Caco-2 (cell line): Measurements from ENCODE around the gene UROS. TPM values are rescaled to one million over a fixed set of nuclear protein-coding genes. Genes with fewer than 3 reads are reported as not detected.

Experiments
- BruUV-seq: library from RNA; stranded (reverse); fragments of 400-500 nt; replicated peaks from 2 replicates; lab custom pipeline; 2021; lab: Mats Ljungman, UMichigan
- CTCF ChIA-PET: fragments of 300-600 bp; sonication (Branson Sonifier 250); formaldehyde crosslinking; loops from one replicate; lab custom pipeline; 2022; ENCODE audit warnings: antibody characterized with exemption; lab: Charles Lee
- POLR2A ChIA-PET: fragments of 300-600 bp; sonication (Branson Sonifier 250); formaldehyde crosslinking; loops from one replicate; lab custom pipeline; 2022; ENCODE audit warnings: antibody characterized with exemption; lab: Charles Lee
- DNase-seq, 2 experiments: peaks; one replicate each; pipeline versions ENCODE4 v3.0.0 to v3.0.0-alpha.2; 2020 to 2022
- H3K27me3 ChIP-seq: replicated peaks from 2 replicates; pipeline ENCODE4 v1.6.0; 2011; ENCODE audit warnings: low read length; ENCODE audit not compliant: control insufficient read depth, insufficient read depth
- H3K36me3 ChIP-seq: 2 replicates; pipeline ENCODE4 v1.5.1; 2011; ENCODE audit warnings: low read length; ENCODE audit not compliant: control insufficient read depth, insufficient read depth
- H3K4me1 ChIP-seq: fragments of 250-450 bp; sonication (Bioruptor Pico); 2 replicates; pipeline ENCODE4 v1.5.1; 2020; ENCODE audit warnings: mild to moderate bottlenecking
- H3K4me3 ChIP-seq: 2 replicates; pipeline ENCODE4 v1.5.1; 2011; ENCODE audit warnings: low read depth, mild to moderate bottlenecking, control low read depth, low read length
- H3K9me3 ChIP-seq: fragments of 250-450 bp; sonication (Bioruptor Pico); 2 replicates; pipeline ENCODE4 v1.5.1; 2020; ENCODE audit warnings: mild to moderate bottlenecking, moderate library complexity
- H3K27ac Mint-ChIP-seq: one replicate; pipeline ENCODE4 v1.8.0; 2022; ENCODE audit warnings: mixed read lengths; ENCODE audit not compliant: unreplicated experiment
- H3K27me3 Mint-ChIP-seq: one replicate; pipeline ENCODE4 v1.8.0; 2022; ENCODE audit warnings: mixed read lengths; ENCODE audit not compliant: insufficient read depth, unreplicated experiment
- H3K36me3 Mint-ChIP-seq: one replicate; pipeline ENCODE4 v1.8.0; 2022; ENCODE audit warnings: mild to moderate bottlenecking, mixed read lengths; ENCODE audit not compliant: insufficient read depth, unreplicated experiment
- H3K4me1 Mint-ChIP-seq: one replicate; pipeline ENCODE4 v1.8.0; 2022; ENCODE audit warnings: low read depth, mixed read lengths; ENCODE audit not compliant: unreplicated experiment
- H3K4me3 Mint-ChIP-seq: one replicate; pipeline ENCODE4 v1.8.0; 2022; ENCODE audit warnings: mild to moderate bottlenecking, moderate library complexity, mixed read lengths; ENCODE audit not compliant: unreplicated experiment
- H3K9me3 Mint-ChIP-seq: one replicate; pipeline ENCODE4 v1.8.0; 2022; ENCODE audit warnings: mixed read lengths; ENCODE audit not compliant: unreplicated experiment
- CTCF ChIP-seq, 2 experiments: fragments of 200-600 bp in 1 of 2; IDR thresholded peaks; 1 replicate in 1 of 2; 2 replicates in 1 of 2; pipeline versions ENCODE4 v1.5.1 to v1.8.0; 2011 to 2022; ENCODE audit warnings: antibody characterized with exemption in 1 of 2, control low read depth in 1 of 2, inconsistent platforms in 1 of 2, low read depth in 1 of 2, low read length in 1 of 2, mild to moderate bottlenecking in 1 of 2, moderate library complexity in 1 of 2; ENCODE audit not compliant: insufficient read depth in 1 of 2, severe bottlenecking in 1 of 2, unreplicated experiment in 1 of 2
- intact Hi-C: fragments of 100-400 bp; cut with micrococcal nuclease; formaldehyde crosslinking; loops from one replicate; pipeline ENCODE4 v1.10.0; 2022; ENCODE audit not compliant: unreplicated experiment
- total RNA-seq: library from RNA; stranded (reverse); gene quantifications from 2 replicates; pipeline ENCODE4 v1.2.3, GENCODE V29; 2022

The UROS gene
- total RNA-seq, 1 experiment from 2014 or later = 53.4 TPM

- Mint-ChIP-seq H3K27me3 (no peaks in the 10 kb centered on the region), H3K4me3 (no peak overlapping the region), H3K27ac (no peak overlapping the region), H3K9me3 (no peaks in the 10 kb centered on the region), H3K4me1 (no peaks in the 10 kb centered on the region), H3K36me3 (peaks cover 24% of the 10 kb centered on the region)
- CTCF ChIA-PET = no interaction called here
- Histone ChIP-seq H3K4me3 (no peak overlapping the region), H3K4me1 (peaks cover 11% of the 10 kb centered on the region; the same call in 1 of the 2 replicates), H3K9me3 (no peaks in the 10 kb centered on the region), H3K27me3 (no peaks in the 10 kb centered on the region), H3K36me3 (peaks cover 5% of the 10 kb centered on the region)
- POLR2A ChIA-PET = no interaction called here
- no peak for TF ChIP-seq CTCF (IDR thresholded peaks at IDR 0.05; ENCODE audit: insufficient read depth in 1 of 2, low read depth in 1 of 2, low read length in 1 of 2, severe bottlenecking in 1 of 2, unreplicated experiment in 1 of 2)
- intact Hi-C loops = no loop called here
- DNase-seq = no peak
- no TSS peak for BruUV-seq
Measured at GRCh38 chr10:125844751-125845221, 21.7 kb upstream of the UROS start.

- Histone ChIP-seq H3K27me3 (no peaks in the 10 kb centered on the region), H3K4me3 (no peak overlapping the region), H3K9me3 (no peaks in the 10 kb centered on the region), H3K36me3 (peaks cover 5% of the 10 kb centered on the region), H3K4me1 (peaks cover 11% of the 10 kb centered on the region; the same call in 1 of the 2 replicates)
- ChIA-PET CTCF (no interaction called here), POLR2A (interaction anchor here (0.7 kb wide), 1 partner anchor 888 kb away, joined by 3 read pairs; no protein-coding TSS in a partner anchor)
- Mint-ChIP-seq H3K36me3 (peaks cover 26% of the 10 kb centered on the region), H3K9me3 (no peaks in the 10 kb centered on the region), H3K27ac (no peak overlapping the region), H3K4me1 (no peaks in the 10 kb centered on the region), H3K27me3 (no peaks in the 10 kb centered on the region), H3K4me3 (no peak overlapping the region)
- TF ChIP-seq CTCF (IDR thresholded peaks at IDR 0.05; ENCODE audit: insufficient read depth in 1 of 2, low read depth in 1 of 2, low read length in 1 of 2, severe bottlenecking in 1 of 2, unreplicated experiment in 1 of 2) = no peak
- no TSS peak for BruUV-seq
- DNase-seq = no peak
- intact Hi-C loops = no loop called here
Measured at GRCh38 chr10:125843603-125844329, 20.7 kb upstream of the UROS start.

- H3K36me3 ChIP-seq = peaks cover 5% of the 10 kb centered on the region
Measured at GRCh38 chr10:125840955-125841354, 17.9 kb upstream of the UROS start.

More at GRCh38 chr10:125840955-125841354, 17.9 kb upstream of the UROS start:
- H3K9me3 ChIP-seq = no peaks in the 10 kb centered on the region
- no TSS peak for BruUV-seq
- H3K4me1 Mint-ChIP-seq = no peaks in the 10 kb centered on the region
- no peak for DNase-seq
- H3K27me3 ChIP-seq = no peaks in the 10 kb centered on the region
- intact Hi-C loops = no loop called here
- no peak overlapping the region for H3K4me3 Mint-ChIP-seq
- no peak overlapping the region for H3K4me3 ChIP-seq
- H3K27me3 Mint-ChIP-seq = no peaks in the 10 kb centered on the region
- peak overlapping the region; percentile 46 for H3K27ac Mint-ChIP-seq
- TF ChIP-seq CTCF (IDR thresholded peaks at IDR 0.05; ENCODE audit: insufficient read depth in 1 of 2, low read depth in 1 of 2, low read length in 1 of 2, severe bottlenecking in 1 of 2, unreplicated experiment in 1 of 2) = no peak
- CTCF ChIA-PET = no interaction called here
- POLR2A ChIA-PET = no interaction called here
- H3K4me1 ChIP-seq = peaks cover 11% of the 10 kb centered on the region; the same call in 1 of the 2 replicates
- H3K9me3 Mint-ChIP-seq = no peaks in the 10 kb centered on the region
- peaks cover 38% of the 10 kb centered on the region for H3K36me3 Mint-ChIP-seq
